H1 (cell line): ENCODE measurements around the gene SPAM1.

Experiments
- CEBPB ChIP-seq: IDR thresholded peaks from 2 replicates; pipeline ENCODE4 v1.6.1; 2012; ENCODE audit warnings: low read depth, low read length
- CHD2 ChIP-seq: IDR thresholded peaks from 2 replicates; pipeline ENCODE4 v1.6.1; 2012; ENCODE audit warnings: low read length, improper control_type of control experiment
- EZH2 ChIP-seq: fragments of 200-600 bp; sonication (generic); IDR thresholded peaks from 2 replicates; pipeline ENCODE4 v1.7.1; 2012; ENCODE audit warnings: low read depth, mild to moderate bottlenecking, moderate library complexity, low read length, inconsistent platforms; ENCODE audit not compliant: severe bottlenecking
- GABPA ChIP-seq: IDR thresholded peaks from 2 replicates; pipeline ENCODE4 v1.6.1; 2011; ENCODE audit warnings: mild to moderate bottlenecking, low read length, moderate library complexity, borderline replicate concordance; ENCODE audit not compliant: insufficient read depth
- GTF2F1 ChIP-seq: IDR thresholded peaks from 2 replicates; pipeline ENCODE4 v1.6.1; 2012; ENCODE audit warnings: low read depth, low read length, improper control_type of control experiment, borderline replicate concordance
- JUND ChIP-seq: IDR thresholded peaks from 2 replicates; pipeline ENCODE4 v1.6.1; 2011; ENCODE audit warnings: mild to moderate bottlenecking, improper control_type of control experiment, low read length
- POLR2A ChIP-seq, 2 experiments: IDR thresholded peaks; 1 replicate in 1 of 2; 2 replicates in 1 of 2; pipeline ENCODE4 v1.6.1; 2011; ENCODE audit warnings: low read depth in 2 of 2, low read length in 2 of 2, mild to moderate bottlenecking in 2 of 2; ENCODE audit errors: control extremely low read depth in 1 of 2
- POLR2AphosphoS5 ChIP-seq: IDR thresholded peaks from 2 replicates; pipeline ENCODE4 v1.6.1; 2011; ENCODE audit warnings: low read depth, low read length
- RFX5 ChIP-seq: IDR thresholded peaks from 2 replicates; pipeline ENCODE4 v1.6.1; 2011; ENCODE audit warnings: low read depth, low read length, improper control_type of control experiment, borderline replicate concordance
- RNF2 ChIP-seq: fragments of 200-900, 300-1000 bp; sonication (generic); IDR thresholded peaks from 2 replicates; pipeline ENCODE4 v1.7.1; 2016; ENCODE audit warnings: borderline replicate concordance, low read depth, mild to moderate bottlenecking, antibody characterized with exemption, low read length; ENCODE audit not compliant: poor library complexity, severe bottlenecking; ENCODE audit errors: missing control alignments
- SP1 ChIP-seq: IDR thresholded peaks from 2 replicates; pipeline ENCODE4 v1.6.1; 2011; ENCODE audit warnings: low read depth, low read length
- TF ChIP-seq, protein P1 (sequence below), 3 experiments: IDR thresholded peaks; 1 replicate in 2 of 3; 2 replicates in 1 of 3; pipeline versions ENCODE4 v1.5.1 to v1.6.1; 2011; ENCODE audit warnings: low read length in 3 of 3, mild to moderate bottlenecking in 3 of 3, inconsistent platforms in 2 of 3, low read depth in 1 of 3, moderate library complexity in 1 of 3; ENCODE audit not compliant: insufficient read depth in 1 of 3; ENCODE audit errors: control extremely low read depth in 1 of 3
- TF ChIP-seq, protein P2 (sequence below): IDR thresholded peaks from 2 replicates; pipeline ENCODE4 v1.6.1; 2011; ENCODE audit warnings: low read depth, mild to moderate bottlenecking, low read length; ENCODE audit not compliant: insufficient read depth
- TF ChIP-seq, protein P3 (sequence below): IDR thresholded peaks from 2 replicates; pipeline ENCODE4 v1.6.1; 2012; ENCODE audit warnings: inconsistent platforms

DNA sequence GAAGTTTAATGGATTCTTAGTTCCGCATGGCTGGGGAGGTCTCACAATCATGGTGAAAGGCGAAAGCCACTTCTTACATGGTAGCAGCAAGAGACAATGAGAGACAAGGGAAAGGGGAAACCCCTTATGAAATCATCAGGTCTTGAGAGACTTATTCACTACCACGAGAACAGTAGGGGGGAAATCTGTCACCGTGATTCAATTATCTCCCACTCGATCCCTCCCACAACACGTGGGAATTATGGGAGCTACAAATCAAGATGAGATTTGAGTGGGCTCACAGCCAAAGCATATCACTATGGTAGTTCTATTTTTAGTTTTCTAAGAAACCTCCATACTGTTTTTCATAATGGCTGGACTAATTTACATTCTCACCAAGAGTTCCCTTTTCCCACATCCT, 36.7 kb downstream of the SPAM1 start:
- TF ChIP-seq, protein P1, sequence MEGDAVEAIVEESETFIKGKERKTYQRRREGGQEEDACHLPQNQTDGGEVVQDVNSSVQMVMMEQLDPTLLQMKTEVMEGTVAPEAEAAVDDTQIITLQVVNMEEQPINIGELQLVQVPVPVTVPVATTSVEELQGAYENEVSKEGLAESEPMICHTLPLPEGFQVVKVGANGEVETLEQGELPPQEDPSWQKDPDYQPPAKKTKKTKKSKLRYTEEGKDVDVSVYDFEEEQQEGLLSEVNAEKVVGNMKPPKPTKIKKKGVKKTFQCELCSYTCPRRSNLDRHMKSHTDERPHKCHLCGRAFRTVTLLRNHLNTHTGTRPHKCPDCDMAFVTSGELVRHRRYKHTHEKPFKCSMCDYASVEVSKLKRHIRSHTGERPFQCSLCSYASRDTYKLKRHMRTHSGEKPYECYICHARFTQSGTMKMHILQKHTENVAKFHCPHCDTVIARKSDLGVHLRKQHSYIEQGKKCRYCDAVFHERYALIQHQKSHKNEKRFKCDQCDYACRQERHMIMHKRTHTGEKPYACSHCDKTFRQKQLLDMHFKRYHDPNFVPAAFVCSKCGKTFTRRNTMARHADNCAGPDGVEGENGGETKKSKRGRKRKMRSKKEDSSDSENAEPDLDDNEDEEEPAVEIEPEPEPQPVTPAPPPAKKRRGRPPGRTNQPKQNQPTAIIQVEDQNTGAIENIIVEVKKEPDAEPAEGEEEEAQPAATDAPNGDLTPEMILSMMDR (IDR thresholded peaks at IDR 0.05; ENCODE audit: control extremely low read depth in 1 of 3, insufficient read depth in 1 of 3, low read depth in 1 of 3, low read length in 3 of 3), result no peak
- TF ChIP-seq, protein P2, sequence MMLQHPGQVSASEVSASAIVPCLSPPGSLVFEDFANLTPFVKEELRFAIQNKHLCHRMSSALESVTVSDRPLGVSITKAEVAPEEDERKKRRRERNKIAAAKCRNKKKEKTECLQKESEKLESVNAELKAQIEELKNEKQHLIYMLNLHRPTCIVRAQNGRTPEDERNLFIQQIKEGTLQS, result no peak
- no peak for TF ChIP-seq POLR2AphosphoS5
- no peak for TF ChIP-seq CHD2
- no peak for TF ChIP-seq JUND
- TF ChIP-seq, protein P3, sequence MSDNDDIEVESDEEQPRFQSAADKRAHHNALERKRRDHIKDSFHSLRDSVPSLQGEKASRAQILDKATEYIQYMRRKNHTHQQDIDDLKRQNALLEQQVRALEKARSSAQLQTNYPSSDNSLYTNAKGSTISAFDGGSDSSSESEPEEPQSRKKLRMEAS, result no peak
- no peak for TF ChIP-seq GABPA
- no peak for TF ChIP-seq POLR2A (IDR thresholded peaks at IDR 0.05; ENCODE audit: control extremely low read depth in 1 of 2, low read depth in 2 of 2, low read length in 2 of 2)
- TF ChIP-seq CEBPB, result no peak
- TF ChIP-seq RFX5, result no peak
- TF ChIP-seq SP1, result no peak
- TF ChIP-seq RNF2, result no peak
- no peak for TF ChIP-seq GTF2F1
- no peak for TF ChIP-seq EZH2
